ENCODE measurements around the gene UHRF2. TPM values are rescaled to one million over a fixed set of nuclear protein-coding genes. Genes with fewer than 3 reads are reported as not detected.

Gene UHRF2
- total RNA-seq, 4 donors from 2014 or later: 44.3 to 56.6 (median 48.9) TPM

DNA sequence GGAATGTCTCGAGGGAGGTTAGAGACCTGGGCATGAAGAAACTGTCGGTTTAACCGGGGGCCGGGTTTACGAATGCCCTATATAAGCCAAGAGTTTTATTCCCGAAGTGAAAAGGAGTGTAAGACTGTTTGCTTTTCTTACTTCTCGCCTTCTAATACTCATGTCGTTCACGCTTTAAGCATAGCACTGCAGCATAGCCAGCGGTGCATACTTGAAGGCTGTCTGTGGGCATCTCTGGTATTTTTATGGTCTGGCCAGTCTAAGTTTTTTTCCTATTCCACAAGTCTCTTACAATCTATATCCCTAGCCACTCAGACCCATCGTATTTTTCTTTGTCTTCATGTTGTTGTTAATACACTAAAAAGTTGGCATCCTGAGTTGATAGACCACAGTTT is 1.2 kb downstream of the UHRF2 start:
- no peak for TF ChIP-seq CTCF (IDR thresholded peaks at IDR 0.05; ENCODE audit: low read depth)

DNA sequence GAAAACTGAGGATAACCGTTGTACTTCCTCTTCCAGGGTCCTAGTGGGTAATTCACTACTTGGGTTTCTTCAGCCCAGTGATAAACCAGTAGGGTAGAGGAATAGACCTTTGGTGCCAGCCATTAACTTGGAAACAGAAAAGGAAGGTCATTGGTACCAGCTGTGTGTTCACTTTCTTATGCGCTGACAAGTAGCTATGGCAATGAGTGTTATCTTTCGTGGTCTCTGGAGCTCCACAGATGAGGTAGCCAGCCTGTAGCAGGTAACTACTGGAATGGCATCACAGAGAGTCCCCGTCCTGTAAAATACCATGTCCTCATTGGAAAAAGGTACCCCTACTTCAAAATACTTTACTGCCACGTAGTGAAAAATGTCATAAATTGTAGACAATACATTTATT is 2.3 kb downstream of the UHRF2 start:
- TF ChIP-seq CTCF (IDR thresholded peaks at IDR 0.05; ENCODE audit: low read depth): no peak

- no peak for TF ChIP-seq CTCF (IDR thresholded peaks at IDR 0.05; ENCODE audit: low read depth)
Measured at GRCh38 chr9:6417186-6417585, 4.2 kb downstream of the UHRF2 start.

- no peak for TF ChIP-seq CTCF (IDR thresholded peaks at IDR 0.05; ENCODE audit: low read depth)
Measured at GRCh38 chr9:6418764-6419163, 5.8 kb downstream of the UHRF2 start.

DNA sequence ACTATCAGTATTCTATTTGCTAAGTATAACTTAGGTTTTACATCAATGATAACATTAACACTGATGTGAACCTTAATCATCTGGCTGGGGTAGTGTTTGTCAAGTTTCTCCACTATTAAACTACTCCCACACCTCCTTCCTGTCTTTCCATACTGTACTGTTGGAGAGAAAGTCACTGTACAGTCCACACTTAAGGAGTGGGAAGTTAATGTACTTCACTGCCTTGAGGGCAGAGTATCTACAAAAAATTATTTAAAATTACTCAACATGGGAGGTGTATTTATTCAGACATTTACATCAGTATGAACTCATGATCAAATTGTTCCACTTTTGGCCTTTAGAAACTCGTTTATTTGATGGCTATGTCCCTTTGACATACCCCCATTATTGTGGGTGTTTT is 11.9 kb downstream of the UHRF2 start:
- TF ChIP-seq CTCF (IDR thresholded peaks at IDR 0.05; ENCODE audit: low read depth): no peak

DNA sequence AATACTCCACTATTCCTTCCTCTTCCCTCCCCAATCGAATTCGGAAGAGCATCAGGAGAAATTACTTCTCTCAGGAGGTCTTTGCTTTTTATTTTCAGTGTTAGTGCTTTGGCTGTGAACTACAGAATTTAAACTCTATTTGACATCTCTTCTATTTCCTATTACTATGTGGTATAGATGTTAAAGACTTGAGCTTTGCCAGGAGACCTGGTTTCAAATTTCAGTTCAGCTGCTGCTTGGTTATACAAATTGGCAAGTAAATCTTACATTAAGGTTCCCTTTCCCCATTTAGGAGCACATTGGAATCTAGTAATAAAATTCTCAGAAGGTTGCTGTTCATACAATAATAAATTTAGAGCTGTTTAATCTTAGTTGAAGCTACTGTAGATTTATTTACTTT is 13.1 kb downstream of the UHRF2 start:
- no peak for TF ChIP-seq CTCF (IDR thresholded peaks at IDR 0.05; ENCODE audit: low read depth)

GRCh38 chr9:6428940-6429889 is 16.2 kb downstream of the UHRF2 start:
- no peak for TF ChIP-seq CTCF (IDR thresholded peaks at IDR 0.05; ENCODE audit: low read depth)

Measured in subcutaneous adipose tissue (tissue), 4 donors.